PC-9 (cell line): Measurements from ENCODE around the gene GPD1. TPM values are rescaled to one million over a fixed set of nuclear protein-coding genes. Genes with fewer than 3 reads are reported as not detected.
"Not testable (repeated sequence)": the region's sequence is repeated elsewhere in the genome, so short reads cannot be mapped to it uniquely, and the experiment has no call there.

Source experiments
- BruUV-seq: library from RNA; stranded (reverse); fragments of 400-500 nt; replicated peaks from 2 replicates; lab custom pipeline; 2021; lab: Mats Ljungman, UMichigan
- CTCF ChIA-PET: fragments of 300-600 bp; sonication (Branson Sonifier 250); formaldehyde crosslinking; loops from one replicate; lab custom pipeline; 2022; ENCODE audit warnings: antibody characterized with exemption; lab: Charles Lee
- POLR2A ChIA-PET: fragments of 300-600 bp; sonication (Branson Sonifier 250); formaldehyde crosslinking; loops from one replicate; lab custom pipeline; 2022; ENCODE audit warnings: antibody characterized with exemption; ENCODE audit not compliant: unreplicated experiment; lab: Charles Lee
- DNase-seq, 2 experiments: peaks; one replicate each; pipeline versions ENCODE4 v3.0.0 to v3.0.0-alpha.2; 2015 to 2022; ENCODE audit warnings: mixed read lengths in 1 of 2
- H2AFZ ChIP-seq: fragments of 200-600 bp; sonication (generic); 2 replicates; pipeline ENCODE4 v1.8.1; 2017; ENCODE audit warnings: antibody characterized with exemption
- H3F3A ChIP-seq: fragments of 200-600 bp; sonication (generic); 2 replicates; pipeline ENCODE4 v1.8.1; 2017; ENCODE audit warnings: antibody characterized with exemption, mild to moderate bottlenecking, low read depth; ENCODE audit not compliant: insufficient read depth
- H3K27ac ChIP-seq: fragments of 200-600 bp; sonication (generic); 2 replicates; pipeline ENCODE4 v1.6.1; 2016; ENCODE audit warnings: mixed run types
- H3K27me3 ChIP-seq: fragments of 200-600 bp; sonication (generic); 2 replicates; pipeline ENCODE4 v1.6.1; 2016; ENCODE audit warnings: low read depth, mixed run types; ENCODE audit not compliant: insufficient read depth
- H3K36me3 ChIP-seq: fragments of 200-600 bp; sonication (generic); 2 replicates; pipeline ENCODE4 v1.6.1; 2016; ENCODE audit warnings: low read depth, mixed run types
- H3K4me1 ChIP-seq: fragments of 200-600 bp; sonication (generic); replicated peaks from 2 replicates; pipeline ENCODE4 v1.6.1; 2016; ENCODE audit warnings: mixed run types; ENCODE audit not compliant: insufficient read depth
- H3K4me2 ChIP-seq: fragments of 200-600 bp; sonication (generic); 2 replicates; pipeline ENCODE4 v1.6.1; 2017; ENCODE audit warnings: mixed run types
- H3K4me3 ChIP-seq: fragments of 200-600 bp; sonication (generic); 2 replicates; pipeline ENCODE4 v1.6.1; 2016; ENCODE audit warnings: mixed run types
- H3K79me2 ChIP-seq: fragments of 200-600 bp; sonication (generic); 2 replicates; pipeline ENCODE4 v1.6.1; 2017; ENCODE audit warnings: low read depth, mixed run types
- H3K9me2 ChIP-seq: fragments of 200-600 bp; sonication (generic); 2 replicates; pipeline ENCODE4 v1.8.1; 2017; ENCODE audit warnings: mild to moderate bottlenecking; ENCODE audit not compliant: insufficient read depth
- H3K9me3 ChIP-seq: fragments of 200-600 bp; sonication (generic); 2 replicates; pipeline ENCODE4 v1.8.1; 2016; ENCODE audit warnings: low read depth; ENCODE audit not compliant: insufficient read depth
- H4K20me1 ChIP-seq: fragments of 200-600 bp; sonication (generic); 2 replicates; pipeline ENCODE4 v1.8.1; 2017; ENCODE audit not compliant: insufficient read depth
- EZH2 ChIP-seq: fragments of 200-600 bp; sonication (generic); IDR thresholded peaks from 2 replicates; pipeline ENCODE4 v1.8.0; 2017; ENCODE audit warnings: antibody characterized with exemption, low read depth
- intact Hi-C: fragments of 100-400 bp; cut with micrococcal nuclease; formaldehyde crosslinking; loops from one replicate; pipeline ENCODE4 v1.10.0; 2022; ENCODE audit not compliant: unreplicated experiment
- total RNA-seq: library from RNA; stranded (reverse); gene quantifications from 2 replicates; pipeline ENCODE4 v1.2.3, GENCODE V29; 2021
- TF ChIP-seq, protein P1 (sequence below): fragments of 200-600 bp; sonication (generic); conservative IDR thresholded peaks from 2 replicates; pipeline ENCODE4 v1.6.1; 2017; ENCODE audit warnings: mixed run types, antibody characterized with exemption, mild to moderate bottlenecking, moderate library complexity

Gene GPD1
- total RNA-seq, 1 experiment from 2014 or later, result 0.24 TPM

DNA sequence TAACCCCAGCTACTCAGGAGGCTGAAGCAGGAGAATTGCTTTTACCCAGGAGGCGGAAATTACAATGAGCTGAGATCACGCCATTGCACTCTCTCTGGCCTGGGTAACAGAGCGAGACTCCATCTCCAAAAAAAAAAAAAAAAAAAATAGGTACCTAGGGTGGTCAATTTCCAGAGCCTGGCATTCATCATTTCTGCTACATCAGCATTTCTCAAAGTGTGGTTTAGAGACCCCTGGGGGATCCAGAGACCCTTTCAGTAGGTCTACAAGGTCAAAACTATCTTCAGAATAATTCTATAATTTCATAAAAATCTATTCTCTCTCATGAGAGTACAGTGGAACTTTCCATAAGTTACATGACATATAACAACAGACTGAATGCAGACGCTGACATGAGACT, 43.5 kb downstream of the GPD1 start:
- Histone ChIP-seq H3K36me3 (no peaks in the 10 kb centered on the region), H3K9me2 (no peaks in the 10 kb centered on the region), H3K4me2 (no peak overlapping the region), H3K27ac (no peak overlapping the region), H3K79me2 (no peaks in the 10 kb centered on the region), H3K27me3 (no peaks in the 10 kb centered on the region), H2AFZ (no peak overlapping the region), H3K4me3 (no peak overlapping the region), H3F3A (no peaks in the 10 kb centered on the region; the same call in 1 of the 2 replicates), H3K9me3 (no peaks in the 10 kb centered on the region), H4K20me1 (no peaks in the 10 kb centered on the region; the same call in 1 of the 2 replicates), H3K4me1 (no peaks in the 10 kb centered on the region)
- intact Hi-C loops, result no loop called here
- POLR2A ChIA-PET, result no interaction called here
- BruUV-seq, result no TSS peak
- no peak for TF ChIP-seq EZH2
- TF ChIP-seq, protein P1, sequence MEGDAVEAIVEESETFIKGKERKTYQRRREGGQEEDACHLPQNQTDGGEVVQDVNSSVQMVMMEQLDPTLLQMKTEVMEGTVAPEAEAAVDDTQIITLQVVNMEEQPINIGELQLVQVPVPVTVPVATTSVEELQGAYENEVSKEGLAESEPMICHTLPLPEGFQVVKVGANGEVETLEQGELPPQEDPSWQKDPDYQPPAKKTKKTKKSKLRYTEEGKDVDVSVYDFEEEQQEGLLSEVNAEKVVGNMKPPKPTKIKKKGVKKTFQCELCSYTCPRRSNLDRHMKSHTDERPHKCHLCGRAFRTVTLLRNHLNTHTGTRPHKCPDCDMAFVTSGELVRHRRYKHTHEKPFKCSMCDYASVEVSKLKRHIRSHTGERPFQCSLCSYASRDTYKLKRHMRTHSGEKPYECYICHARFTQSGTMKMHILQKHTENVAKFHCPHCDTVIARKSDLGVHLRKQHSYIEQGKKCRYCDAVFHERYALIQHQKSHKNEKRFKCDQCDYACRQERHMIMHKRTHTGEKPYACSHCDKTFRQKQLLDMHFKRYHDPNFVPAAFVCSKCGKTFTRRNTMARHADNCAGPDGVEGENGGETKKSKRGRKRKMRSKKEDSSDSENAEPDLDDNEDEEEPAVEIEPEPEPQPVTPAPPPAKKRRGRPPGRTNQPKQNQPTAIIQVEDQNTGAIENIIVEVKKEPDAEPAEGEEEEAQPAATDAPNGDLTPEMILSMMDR, result no peak
- CTCF ChIA-PET, result no interaction called here
- no peak for DNase-seq

DNA sequence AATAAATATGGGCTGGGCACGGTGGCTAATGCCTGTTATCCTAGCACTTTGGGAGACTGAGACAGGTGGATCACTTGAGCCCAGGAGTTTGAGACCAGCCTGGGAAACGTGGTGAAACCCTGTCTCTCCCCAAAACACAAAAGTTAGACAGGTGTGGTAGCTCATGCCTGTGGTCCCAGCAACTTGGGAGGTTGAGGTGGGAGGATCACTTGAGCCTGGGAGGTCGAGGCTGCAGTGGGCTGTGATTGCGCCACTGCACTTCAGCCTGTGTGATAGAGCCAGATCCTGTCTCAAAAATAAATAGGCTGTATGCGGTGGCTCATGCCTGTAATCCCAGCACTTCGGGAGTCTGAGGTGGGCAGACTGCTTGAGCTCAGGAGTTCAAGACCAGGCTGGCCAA, 44.2 kb downstream of the GPD1 start:
- H4K20me1 ChIP-seq, H3K36me3 ChIP-seq, H3K9me2 ChIP-seq, H3K4me2 ChIP-seq, DNase-seq, H3K4me1 ChIP-seq, H3K27ac ChIP-seq, BruUV-seq, H3K4me3 ChIP-seq, H2AFZ ChIP-seq, H3K79me2 ChIP-seq, H3K27me3 ChIP-seq, POLR2A ChIA-PET, H3K9me3 ChIP-seq, intact Hi-C loops, H3F3A ChIP-seq: not testable (repeated sequence)
- CTCF ChIA-PET, result interaction anchor here (0.7 kb wide), 2 partner anchors 19 to 322 kb away, joined by 15 to 20 read pairs; no protein-coding TSS in a partner anchor

DNA sequence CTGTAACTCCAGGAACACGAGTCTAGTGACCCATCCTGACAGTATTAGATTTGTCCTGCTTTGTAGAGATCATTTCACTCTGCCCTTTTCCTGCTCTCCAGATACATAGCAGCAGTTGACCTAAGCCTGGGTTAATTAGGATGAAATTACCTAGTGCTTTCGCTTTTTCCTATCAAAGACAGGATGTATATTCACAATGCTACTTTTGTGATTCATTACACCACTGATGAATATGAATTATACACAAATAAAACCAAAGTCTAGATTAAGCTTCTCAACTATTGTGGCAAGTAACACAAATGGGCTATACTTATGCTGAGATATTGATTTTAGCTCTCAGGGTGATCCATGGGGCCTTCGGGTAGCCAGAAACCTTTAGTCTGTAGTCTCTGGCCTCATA, 45.5 kb downstream of the GPD1 start:
- Histone ChIP-seq H4K20me1 (no peaks in the 10 kb centered on the region; the same call in 1 of the 2 replicates), H3K4me2 (no peak overlapping the region), H3K36me3 (no peaks in the 10 kb centered on the region), H3K4me3 (no peak overlapping the region), H2AFZ (no peak overlapping the region), H3F3A (no peaks in the 10 kb centered on the region; the same call in 1 of the 2 replicates), H3K4me1 (no peaks in the 10 kb centered on the region), H3K79me2 (no peaks in the 10 kb centered on the region), H3K27me3 (no peaks in the 10 kb centered on the region), H3K9me3 (no peaks in the 10 kb centered on the region), H3K9me2 (no peaks in the 10 kb centered on the region), H3K27ac (no peak overlapping the region)
- BruUV-seq, result no TSS peak
- intact Hi-C loops, result no loop called here
- ChIA-PET CTCF (no interaction called here), POLR2A (no interaction called here)
- TF ChIP-seq, protein P1, result no peak
- TF ChIP-seq EZH2, result no peak
- no peak for DNase-seq
